MM.1S (cell line): ENCODE data around the gene NOS1.

ENCODE experiments used
- DNase-seq: peaks from one replicate; pipeline ENCODE4 v3.0.0-alpha.2; 2015
- H2AFZ ChIP-seq: fragments of 300-600 bp; sonication (generic); 2 replicates; pipeline ENCODE4 v1.6.0; 2016; ENCODE audit warnings: antibody characterized with exemption, low read length
- H3F3A ChIP-seq: fragments of 300-600 bp; sonication (generic); 2 replicates; pipeline ENCODE4 v1.6.1; 2016; ENCODE audit warnings: mild to moderate bottlenecking, antibody characterized with exemption, low read length, moderate library complexity, mixed read lengths; ENCODE audit not compliant: insufficient read depth
- H3K27ac ChIP-seq: fragments of 300-600 bp; sonication (generic); 2 replicates; pipeline ENCODE4 v1.5.1; 2016; ENCODE audit warnings: mild to moderate bottlenecking, low read length
- H3K27me3 ChIP-seq: fragments of 300-600 bp; sonication (generic); replicated peaks from 2 replicates; pipeline ENCODE4 v1.6.0; 2016; ENCODE audit warnings: low read length; ENCODE audit not compliant: insufficient read depth
- H3K36me3 ChIP-seq: fragments of 300-600 bp; sonication (generic); replicated peaks from 2 replicates; pipeline ENCODE4 v1.6.1; 2016; ENCODE audit warnings: mild to moderate bottlenecking, low read length, mixed read lengths; ENCODE audit not compliant: insufficient read depth
- H3K4me1 ChIP-seq: fragments of 300-600 bp; sonication (generic); 2 replicates; pipeline ENCODE4 v1.6.1; 2016; ENCODE audit warnings: low read length, mixed read lengths
- H3K4me2 ChIP-seq: fragments of 300-600 bp; sonication (generic); 2 replicates; pipeline ENCODE4 v1.6.0; 2016; ENCODE audit warnings: low read depth, low read length
- H3K4me3 ChIP-seq: fragments of 300-600 bp; sonication (generic); 2 replicates; pipeline ENCODE4 v1.5.1; 2016; ENCODE audit warnings: low read length, mixed read lengths
- H3K79me2 ChIP-seq: fragments of 300-600 bp; sonication (generic); 2 replicates; pipeline ENCODE4 v1.6.1; 2016; ENCODE audit warnings: mixed run types, low read length, mixed read lengths
- H3K9ac ChIP-seq: fragments of 300-600 bp; sonication (generic); 2 replicates; pipeline ENCODE4 v1.6.1; 2016; ENCODE audit warnings: low read length, mixed read lengths
- H3K9me2 ChIP-seq: fragments of 300-600 bp; sonication (generic); replicated peaks from 2 replicates; pipeline ENCODE4 v1.6.1; 2016; ENCODE audit warnings: mild to moderate bottlenecking, low read length, mixed read lengths; ENCODE audit not compliant: insufficient read depth
- H3K9me3 ChIP-seq: fragments of 300-600 bp; sonication (generic); replicated peaks from 2 replicates; pipeline ENCODE4 v1.6.1; 2016; ENCODE audit warnings: mild to moderate bottlenecking, low read length, mixed read lengths; ENCODE audit not compliant: insufficient read depth
- H4K20me1 ChIP-seq: fragments of 300-600 bp; sonication (generic); 2 replicates; pipeline ENCODE4 v1.6.1; 2016; ENCODE audit warnings: mild to moderate bottlenecking, low read length, moderate library complexity, mixed read lengths; ENCODE audit not compliant: insufficient read depth
- CTCF ChIP-seq: fragments of 300-600 bp; sonication (generic); IDR thresholded peaks from 2 replicates; pipeline ENCODE4 v1.5.1; 2016; ENCODE audit warnings: antibody characterized with exemption, low read length, mixed read lengths
- EZH2 ChIP-seq: fragments of 300-600 bp; sonication (generic); optimal IDR thresholded peaks from 2 replicates; pipeline ENCODE3; 2017; ENCODE audit warnings: low read depth, mild to moderate bottlenecking, antibody characterized with exemption, low read length, mixed read lengths
- EZH2phosphoT487 ChIP-seq: fragments of 300-600 bp; sonication (generic); IDR thresholded peaks from 2 replicates; pipeline ENCODE4 v1.6.1; 2018; ENCODE audit warnings: antibody characterized with exemption, low read length

NOS1 gene

GRCh38 chr12:117171499-117172162, 189.8 kb downstream of the NOS1 start:
- no peaks in the 10 kb centered on the region for H3K36me3 ChIP-seq

GRCh38 chr12:117169548-117169947, 191.9 kb downstream of the NOS1 start:
- H3K4me2 ChIP-seq: no peak overlapping the region
- DNase-seq: no peak
- H4K20me1 ChIP-seq: no peaks in the 10 kb centered on the region
- no peaks in the 10 kb centered on the region for H3K9me2 ChIP-seq
- no peaks in the 10 kb centered on the region for H3K36me3 ChIP-seq
- H3K9me3 ChIP-seq: no peaks in the 10 kb centered on the region
- H3K4me3 ChIP-seq: no peak overlapping the region
- peaks cover 19% of the 10 kb centered on the region for H3K4me1 ChIP-seq
- H2AFZ ChIP-seq: no peak overlapping the region
- TF ChIP-seq EZH2phosphoT487 (no peak), EZH2 (no peak), CTCF (no peak)
- no peaks in the 10 kb centered on the region for H3K27me3 ChIP-seq
- peaks cover 18% of the 10 kb centered on the region for H3K79me2 ChIP-seq
- no peak overlapping the region for H3K9ac ChIP-seq
- no peak overlapping the region for H3K27ac ChIP-seq
- peaks cover 6% of the 10 kb centered on the region; the same call in 1 of the 2 replicates for H3F3A ChIP-seq

More at GRCh38 chr12:117171499-117172162, 189.8 kb downstream of the NOS1 start:
- TF ChIP-seq EZH2phosphoT487 (no peak), EZH2 (no peak), CTCF (no peak)
- H3K9ac ChIP-seq: no peak overlapping the region
- H3K4me3 ChIP-seq: no peak overlapping the region
- no peaks in the 10 kb centered on the region for H3K9me2 ChIP-seq
- DNase-seq: no peak
- no peak overlapping the region for H3K27ac ChIP-seq
- H3K4me2 ChIP-seq: no peak overlapping the region
- no peaks in the 10 kb centered on the region for H3K9me3 ChIP-seq
- no peak overlapping the region for H2AFZ ChIP-seq
- peaks cover 1% of the 10 kb centered on the region; the same call in 1 of the 2 replicates for H3F3A ChIP-seq
- no peaks in the 10 kb centered on the region for H4K20me1 ChIP-seq
- H3K4me1 ChIP-seq: peaks cover 13% of the 10 kb centered on the region
- no peaks in the 10 kb centered on the region for H3K27me3 ChIP-seq
- H3K79me2 ChIP-seq: 0 out of 2 replicates have a peak, but pooled peaks cover 8% of the 10 kb centered on the region

- Histone ChIP-seq H3K79me2 (peaks cover 19% of the 10 kb centered on the region), H3K27me3 (no peaks in the 10 kb centered on the region)
- no peak for TF ChIP-seq EZH2
Measured at GRCh38 chr12:117168976-117169375, 192.4 kb downstream of the NOS1 start.

GRCh38 chr12:117167769-117168168, 193.7 kb downstream of the NOS1 start:
- Histone ChIP-seq H3K36me3 (no peaks in the 10 kb centered on the region), H3K27ac (no peak overlapping the region), H4K20me1 (no peaks in the 10 kb centered on the region), H3K4me1 (peaks cover 21% of the 10 kb centered on the region), H3K9me3 (no peaks in the 10 kb centered on the region), H3F3A (peaks cover 7% of the 10 kb centered on the region; the same call in 1 of the 2 replicates), H2AFZ (no peak overlapping the region), H3K9ac (no peak overlapping the region), H3K4me2 (no peak overlapping the region), H3K79me2 (peaks cover 21% of the 10 kb centered on the region), H3K9me2 (no peaks in the 10 kb centered on the region), H3K4me3 (no peak overlapping the region), H3K27me3 (no peaks in the 10 kb centered on the region)
- TF ChIP-seq EZH2phosphoT487: no peak
- TF ChIP-seq EZH2: no peak
- TF ChIP-seq CTCF: no peak
- DNase-seq: no peak

More at GRCh38 chr12:117168976-117169375, 192.4 kb downstream of the NOS1 start:
- Histone ChIP-seq H3K4me1 (peaks cover 19% of the 10 kb centered on the region), H3K27ac (no peak overlapping the region), H3F3A (peaks cover 6% of the 10 kb centered on the region; the same call in 1 of the 2 replicates), H3K9me3 (no peaks in the 10 kb centered on the region), H3K9ac (no peak overlapping the region), H2AFZ (no peak overlapping the region), H3K4me3 (no peak overlapping the region), H3K36me3 (no peaks in the 10 kb centered on the region), H4K20me1 (no peaks in the 10 kb centered on the region), H3K9me2 (no peaks in the 10 kb centered on the region), H3K4me2 (no peak overlapping the region)
- no peak for DNase-seq
